ENCODE results near the gene TAAR2. TPM values are rescaled to one million over a fixed set of nuclear protein-coding genes. Genes with fewer than 3 reads are reported as not detected.
"Not testable (repeated sequence)": the region's sequence is repeated elsewhere in the genome, so short reads cannot be mapped to it uniquely, and the experiment has no call there.

Gene TAAR2
- polyA plus RNA-seq (ENCODE audit: insufficient read length in 3 of 3): not detected

- DNase-seq (ENCODE audit: low read depth in 3 of 3, low spot score in 2 of 3): no peak
Observed at GRCh38 chr6:132624175-132624574, at the start of gene TAAR2. Gene TAAR2, minus strand, starts transcription at chr6:132624275. Its CDS starts 0 bp downstream, at chr6:132624275.

GRCh38 chr6:132673376-132674094 is 49.5 kb upstream of the TAAR2 start:
- DNase-seq (ENCODE audit: low read depth in 3 of 3, low spot score in 2 of 3): no peak

DNA sequence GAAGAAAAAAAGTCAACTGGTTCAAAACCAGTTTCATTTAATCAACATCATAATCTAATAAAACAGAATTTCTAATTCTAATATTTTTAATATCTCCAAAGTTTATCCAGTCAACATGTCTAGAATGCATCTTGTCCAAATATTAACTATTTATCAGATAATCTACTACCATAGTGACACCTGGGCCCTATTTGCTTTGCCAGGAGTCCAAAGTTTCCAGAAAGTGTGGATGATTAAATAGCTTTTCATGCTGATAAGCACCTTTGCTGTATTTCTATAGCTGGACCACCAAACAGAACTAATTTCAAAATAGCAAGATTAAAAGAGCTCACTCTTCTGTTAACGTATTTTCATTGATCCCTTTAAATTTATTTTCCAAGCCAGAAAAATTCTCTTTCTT is 47.2 kb upstream of the TAAR2 start:
- DNase-seq (ENCODE audit: low read depth in 3 of 3, low spot score in 2 of 3): no peak

DNA sequence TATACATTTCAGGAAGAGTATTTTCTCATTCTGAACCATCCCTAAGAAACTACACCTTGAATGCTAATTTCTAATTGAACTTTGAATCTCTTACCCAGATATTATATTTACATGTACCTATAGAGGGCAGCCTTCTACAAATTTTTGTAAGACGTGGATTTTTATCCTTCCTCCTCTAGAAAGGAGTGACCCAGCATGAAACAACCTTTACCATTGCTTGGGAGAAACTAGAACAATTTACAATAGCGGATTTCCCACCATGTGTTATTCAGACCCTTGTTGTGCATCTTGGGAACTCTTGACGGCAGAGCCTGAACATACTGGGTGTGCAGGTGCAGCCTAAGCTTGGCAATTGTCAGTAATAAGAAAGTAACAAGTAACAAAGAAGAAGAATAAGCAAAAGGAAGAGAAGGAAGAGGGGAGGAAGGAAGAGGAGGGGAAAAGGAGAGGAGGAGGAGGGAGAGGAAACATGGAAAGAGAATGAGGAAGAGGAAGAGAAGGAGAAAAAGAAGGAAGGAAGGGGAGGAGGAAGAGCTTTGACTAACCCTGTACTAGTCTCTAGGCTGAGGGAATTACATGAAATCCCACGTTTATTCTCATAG is 45.7 kb upstream of the TAAR2 start:
- DNase-seq (ENCODE audit: low read depth in 3 of 3, low spot score in 2 of 3): peak; percentile 4 to 21 (median 12)

DNA sequence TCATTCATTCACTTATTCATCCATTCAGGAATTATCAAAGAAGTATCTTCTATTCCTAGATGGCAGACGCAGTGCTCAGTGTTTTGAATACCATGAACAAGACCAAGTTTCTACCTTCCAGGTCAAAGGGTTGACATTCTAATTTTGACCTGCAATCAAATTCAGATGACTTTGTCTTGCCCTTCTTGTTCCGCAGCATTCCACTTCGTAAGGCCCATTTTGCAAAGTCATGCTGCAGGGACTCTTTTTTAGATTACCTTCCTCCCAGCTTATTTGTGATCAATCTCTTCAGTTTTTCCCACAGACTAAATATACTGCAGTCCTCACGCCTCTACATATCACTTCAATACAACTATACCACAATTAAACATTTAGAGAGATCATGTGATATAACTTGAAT is 42.0 kb upstream of the TAAR2 start:
- DNase-seq (ENCODE audit: low read depth in 3 of 3, low spot score in 2 of 3): no peak

- DNase-seq (ENCODE audit: low read depth in 3 of 3, low spot score in 2 of 3): no peak
Observed at GRCh38 chr6:132664309-132665034, 40.4 kb upstream of the TAAR2 start.

DNA sequence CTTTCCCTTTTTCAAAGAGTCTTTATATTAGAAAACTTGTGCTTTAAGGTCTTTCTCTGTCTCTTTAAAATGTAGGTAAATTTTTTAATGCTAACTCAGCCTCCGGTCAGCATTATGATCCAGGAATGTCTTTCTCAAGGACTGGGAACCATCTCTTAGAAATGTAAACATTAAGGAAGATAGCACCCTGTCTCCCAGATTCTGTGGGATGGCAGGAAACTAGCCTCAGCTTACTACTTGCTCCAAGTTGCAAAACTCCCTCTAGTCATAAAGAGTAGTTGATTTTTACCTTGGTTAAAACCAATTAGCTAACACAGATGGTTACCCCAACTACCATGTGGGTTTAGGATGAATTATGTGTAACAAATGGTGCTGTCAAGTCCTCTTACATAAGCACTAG is 39.6 kb upstream of the TAAR2 start:
- no peak for DNase-seq (ENCODE audit: low read depth in 3 of 3, low spot score in 2 of 3)

DNA sequence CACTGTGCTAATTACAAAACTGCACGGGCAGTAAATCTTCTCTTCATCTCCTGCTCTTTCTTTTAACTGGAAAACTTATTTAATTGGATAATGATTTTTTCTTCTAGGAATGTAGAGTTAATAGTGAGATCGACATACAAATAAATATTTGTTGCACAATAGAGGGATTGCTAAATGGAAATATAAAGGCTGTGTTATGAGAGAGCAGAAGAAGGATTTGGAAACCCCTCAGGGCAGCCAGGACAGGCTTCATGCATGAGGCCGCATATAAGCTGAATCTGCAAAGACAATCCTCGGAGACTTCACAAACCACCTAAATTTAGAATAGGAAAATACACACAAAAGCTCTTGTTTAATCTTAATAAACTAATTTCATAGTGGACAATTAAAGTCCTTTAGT is 37.8 kb upstream of the TAAR2 start:
- DNase-seq (ENCODE audit: low read depth in 3 of 3, low spot score in 2 of 3): no peak

- no peak for DNase-seq (ENCODE audit: low read depth in 3 of 3, low spot score in 2 of 3)
Observed at GRCh38 chr6:132659082-132659481, 35.0 kb upstream of the TAAR2 start, which contains the start of gene TAAR1. Gene TAAR1, minus strand, starts transcription at chr6:132659182. Its CDS starts 13,179 bp downstream, at chr6:132646003.

- DNase-seq (ENCODE audit: low read depth in 3 of 3, low spot score in 2 of 3): no peak
Observed at GRCh38 chr6:132651062-132651461, 27.0 kb upstream of the TAAR2 start.

DNA sequence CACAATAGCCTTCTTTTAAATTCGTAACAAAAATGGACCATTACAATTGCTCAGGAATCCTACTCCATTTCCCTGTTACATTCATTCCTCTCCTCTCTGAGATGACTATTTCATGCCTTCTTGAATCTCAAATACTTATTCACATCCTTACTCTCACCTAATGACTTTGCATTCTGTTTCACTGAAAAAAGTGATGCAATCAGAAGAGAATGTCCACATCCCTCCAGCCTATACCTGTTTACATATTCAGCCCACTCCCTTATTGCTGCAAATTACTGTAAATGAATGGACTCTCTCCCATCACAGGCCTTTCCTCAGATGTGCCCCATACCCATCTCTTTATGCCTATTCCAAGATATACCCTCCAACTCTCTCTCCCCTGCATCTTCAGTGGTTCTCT is 26.4 kb upstream of the TAAR2 start:
- no peak for DNase-seq (ENCODE audit: low read depth in 3 of 3, low spot score in 2 of 3)

GRCh38 chr6:132648828-132649227 is 24.8 kb upstream of the TAAR2 start:
- DNase-seq (ENCODE audit: low read depth in 3 of 3, low spot score in 2 of 3): no peak

DNA sequence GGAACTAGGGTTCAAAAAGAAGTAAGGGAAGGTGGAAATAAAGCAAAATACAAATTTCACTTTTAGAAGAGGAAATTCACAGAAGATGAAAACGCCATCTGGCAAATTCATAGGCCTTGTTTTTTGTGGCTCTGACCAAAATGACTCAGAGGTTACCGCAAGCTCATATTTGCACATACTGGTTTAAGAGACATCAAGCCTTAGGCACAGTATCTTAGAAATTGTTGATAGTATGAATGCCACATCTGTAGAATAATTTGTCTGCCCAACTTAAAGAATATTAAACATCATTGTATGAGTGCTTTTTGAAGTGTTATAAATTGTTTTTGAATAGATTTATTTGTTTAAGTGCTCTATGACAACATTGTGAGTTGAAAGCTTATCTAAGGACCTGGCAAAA is 24.3 kb upstream of the TAAR2 start:
- DNase-seq (ENCODE audit: low read depth in 3 of 3, low spot score in 2 of 3): no peak

GRCh38 chr6:132643547-132643946 is 19.5 kb upstream of the TAAR2 start:
- DNase-seq (ENCODE audit: low read depth in 3 of 3, low spot score in 2 of 3): no peak

DNA sequence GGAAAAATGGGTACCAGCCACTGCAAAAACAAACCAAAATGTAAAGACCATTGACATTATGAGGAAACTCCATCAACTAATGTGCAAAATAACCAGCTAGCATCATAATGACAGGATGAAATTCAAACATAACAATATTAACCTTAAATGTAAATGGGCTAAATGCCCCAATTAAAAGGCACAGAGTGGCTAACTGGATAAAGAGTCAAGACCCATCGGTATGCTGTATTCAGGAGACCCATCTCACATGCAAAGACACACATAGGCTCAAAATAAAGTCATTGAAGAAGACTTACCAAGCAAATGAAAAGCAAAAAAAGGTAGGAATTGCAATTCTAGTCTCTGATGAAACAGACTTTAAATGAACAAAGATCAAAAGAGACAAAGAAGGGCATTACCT is 13.1 kb upstream of the TAAR2 start:
- not testable (repeated sequence) for DNase-seq (ENCODE audit: low read depth in 3 of 3, low spot score in 2 of 3)

DNA sequence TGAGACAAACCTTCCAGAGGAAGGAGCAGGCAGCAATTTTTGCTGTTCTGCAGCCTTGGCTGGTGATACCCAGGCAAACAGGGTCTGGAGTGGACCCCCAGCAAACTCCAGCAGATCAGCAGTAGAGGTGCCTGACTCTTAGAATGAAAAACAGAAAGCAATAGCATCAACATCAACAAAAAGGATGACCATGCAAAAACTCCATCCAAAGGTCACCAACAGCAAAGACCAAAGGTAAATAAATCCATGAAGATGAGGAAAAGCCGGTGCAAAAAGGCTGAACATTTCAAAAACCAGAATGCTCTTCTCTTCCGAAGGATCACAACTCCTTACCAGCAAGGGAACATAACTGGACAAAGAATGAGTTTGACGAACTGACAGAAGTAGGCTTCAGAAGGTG is 11.8 kb upstream of the TAAR2 start:
- not testable (repeated sequence) for DNase-seq (ENCODE audit: low read depth in 3 of 3, low spot score in 2 of 3)

- DNase-seq (ENCODE audit: low read depth in 3 of 3, low spot score in 2 of 3): not testable (repeated sequence)
Observed at GRCh38 chr6:132635288-132635687, 11.2 kb upstream of the TAAR2 start.

DNA sequence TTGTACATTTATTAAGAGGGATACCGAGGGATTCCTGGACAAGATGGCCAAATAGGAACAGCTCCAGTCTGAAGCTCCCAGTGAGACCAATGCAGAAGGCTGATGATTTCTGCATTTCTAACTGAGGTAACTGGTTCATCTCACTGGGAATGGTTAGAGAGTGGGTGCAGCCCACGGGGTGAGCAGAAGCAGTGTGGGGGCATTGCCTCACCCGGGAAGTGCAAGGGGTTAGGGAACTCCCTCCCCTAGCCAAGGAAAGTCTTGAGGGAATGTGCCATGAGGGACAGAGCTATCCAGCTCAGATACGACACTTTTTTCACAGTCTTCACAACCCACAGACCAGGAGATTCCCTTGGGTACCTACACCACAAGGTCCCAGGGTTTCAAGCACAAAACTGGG is 10.7 kb upstream of the TAAR2 start:
- DNase-seq (ENCODE audit: low read depth in 3 of 3, low spot score in 2 of 3): no peak

- DNase-seq (ENCODE audit: low read depth in 3 of 3, low spot score in 2 of 3): no peak
Observed at GRCh38 chr6:132633362-132633761, 9.3 kb upstream of the TAAR2 start.

DNA sequence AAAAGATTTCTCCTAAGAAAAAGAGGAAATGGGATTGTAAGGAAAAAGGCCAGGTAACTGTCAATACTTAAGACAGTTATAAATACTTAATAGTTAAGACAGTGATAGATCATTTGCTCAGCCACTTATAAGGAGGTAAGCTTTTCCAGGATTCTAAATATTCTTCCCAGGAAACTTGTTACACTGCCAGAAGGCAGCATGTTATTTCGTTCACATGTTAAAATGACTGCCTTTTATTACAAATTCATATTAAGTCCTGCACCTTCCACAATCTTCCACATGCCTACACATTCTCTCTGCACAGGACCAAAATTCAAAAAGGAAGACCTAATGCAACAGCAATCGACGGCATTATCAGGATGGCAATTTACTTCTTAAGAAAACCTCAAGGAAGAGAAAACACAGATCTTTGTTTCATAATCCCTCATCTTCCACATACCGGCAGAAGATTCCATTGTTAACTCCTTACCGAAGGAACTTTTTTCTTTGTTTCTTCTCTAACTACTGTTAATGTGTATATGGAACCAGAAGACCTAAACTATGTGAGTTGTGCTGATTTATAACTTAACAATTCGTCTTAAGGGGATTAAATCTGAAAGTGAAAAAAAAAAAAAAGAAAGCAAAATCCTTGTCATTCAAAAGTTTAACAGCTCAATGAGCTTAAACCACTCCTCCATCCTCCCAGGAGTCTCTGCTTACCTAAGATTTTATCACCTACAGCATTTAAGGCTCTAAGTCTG is 799 bp downstream of the TAAR2 start:
- no peak for DNase-seq (ENCODE audit: low read depth in 3 of 3, low spot score in 2 of 3)

DNA sequence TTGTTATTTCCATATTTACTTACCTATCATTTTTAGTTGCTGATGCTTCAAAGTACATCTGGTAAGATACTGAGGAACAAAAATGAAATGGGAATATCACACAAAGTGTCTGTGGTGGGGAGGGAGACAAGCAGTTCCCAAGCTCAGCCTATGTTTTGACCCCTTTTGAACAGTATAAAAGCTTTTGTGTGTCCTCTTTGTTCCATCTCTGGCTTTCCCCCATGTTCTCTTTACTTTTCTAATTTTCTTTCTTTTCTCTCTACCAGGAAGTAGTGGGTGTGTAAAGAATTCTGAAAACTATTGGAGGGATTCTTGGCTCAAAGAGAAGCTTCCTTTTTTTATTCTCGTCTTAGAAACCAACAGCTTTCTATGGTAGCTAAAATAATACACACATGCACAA is 7.4 kb downstream of the TAAR2 start:
- DNase-seq (ENCODE audit: low read depth in 3 of 3, low spot score in 2 of 3): no peak
